Measurements from ENCODE around the gene ALOX5AP. TPM values are rescaled to one million over a fixed set of nuclear protein-coding genes. Genes with fewer than 3 reads are reported as not detected.

Gene ALOX5AP
- total and polyA plus RNA-seq, 2 experiments from 2014 or later = 0.49 TPM; not detected in 1

DNA sequence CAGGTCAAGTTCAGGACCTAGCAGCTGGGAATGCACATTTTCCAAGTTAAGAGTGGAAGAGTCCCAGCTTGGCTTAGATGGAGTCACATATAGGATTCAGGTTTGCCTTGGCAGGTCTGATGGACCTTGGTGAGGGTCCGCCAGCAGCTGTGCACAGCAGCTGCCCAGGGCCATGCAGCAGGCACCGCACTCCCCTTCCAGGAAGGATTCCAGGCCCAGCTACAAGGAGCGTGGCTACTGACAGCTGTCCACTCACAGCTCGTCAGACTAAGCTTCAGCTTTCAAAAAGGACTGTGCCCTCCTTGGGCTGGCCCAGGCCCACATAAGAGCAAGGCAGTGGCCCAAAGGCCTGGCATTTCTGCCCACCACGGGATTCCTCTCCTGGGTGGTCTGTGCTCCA lies 68.4 kb downstream of the ALOX5AP start:
- in situ Hi-C loops (cut with MboI) = no loop called here
- no peaks in the 10 kb centered on the region for H3K79me2 ChIP-seq (ENCODE audit: insufficient read depth)
- peaks cover 15% of the 10 kb centered on the region for H3F3A ChIP-seq (ENCODE audit: insufficient read depth)
- H3K4me3 ChIP-seq = peak overlapping the region; percentile 76
- TF ChIP-seq EZH2 (IDR thresholded peaks at IDR 0.05; ENCODE audit: insufficient read depth, poor library complexity, severe bottlenecking) = no peak
- TF ChIP-seq EZH2phosphoT487 (IDR thresholded peaks at IDR 0.05; ENCODE audit: insufficient read depth, low read depth) = no peak
- H3K9me2 ChIP-seq (ENCODE audit: insufficient read depth) = no peaks in the 10 kb centered on the region
- H3K27me3 ChIP-seq (replicated peaks; ENCODE audit: insufficient read depth) = no peaks in the 10 kb centered on the region
- peak overlapping the region; percentile 81; the same call in 1 of the 2 replicates for H2AFZ ChIP-seq
- peak overlapping the region; percentile 89 for H3K9ac ChIP-seq
- no peaks in the 10 kb centered on the region for H3K36me3 ChIP-seq (ENCODE audit: low read depth)
- 63 to 80% methylated on average over 5 of the region's 5 CpGs for WGBS, 2 experiments (ENCODE audit: low coverage in 1 of 2, low lambda C conversion rate in 2 of 2, missing lambda C conversion rate in 2 of 2)
- peaks cover 33% of the 10 kb centered on the region for H3K4me1 ChIP-seq (ENCODE audit: insufficient read depth)
- H4K20me1 ChIP-seq (ENCODE audit: insufficient read depth) = no peaks in the 10 kb centered on the region
- H3K4me2 ChIP-seq (ENCODE audit: unreplicated experiment) = peak overlapping the region; percentile 78
- no peak for DNase-seq
- H3K9me3 ChIP-seq (ENCODE audit: low read depth) = no peaks in the 10 kb centered on the region
- H3K27ac ChIP-seq = peak overlapping the region; percentile 69

DNA sequence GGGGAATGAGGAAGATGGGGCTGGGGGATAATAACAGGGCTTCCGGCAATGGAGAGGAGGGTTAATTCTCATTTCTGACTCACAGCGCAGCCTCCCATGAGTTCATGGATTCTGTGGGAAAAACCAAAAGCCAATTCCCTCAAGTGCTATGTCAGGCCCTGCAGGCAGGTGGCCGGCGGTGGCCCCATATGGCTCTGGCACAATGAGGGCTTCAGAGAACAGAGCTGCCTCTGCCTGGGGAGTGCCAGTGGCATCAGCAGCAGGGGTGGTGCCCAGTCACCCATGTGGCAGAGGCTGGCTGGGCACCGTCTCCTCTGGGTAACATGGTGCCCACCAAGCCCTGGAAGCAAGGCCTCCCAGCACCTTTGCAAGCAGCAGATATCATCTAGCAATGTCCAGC lies 69.1 kb downstream of the ALOX5AP start:
- no peaks in the 10 kb centered on the region for H3K9me3 ChIP-seq (ENCODE audit: low read depth)
- H3K4me2 ChIP-seq (ENCODE audit: unreplicated experiment) = no peak overlapping the region
- peaks cover 38% of the 10 kb centered on the region for H3K4me1 ChIP-seq (ENCODE audit: insufficient read depth)
- no peaks in the 10 kb centered on the region for H3K9me2 ChIP-seq (ENCODE audit: insufficient read depth)
- peaks cover 15% of the 10 kb centered on the region for H3F3A ChIP-seq (ENCODE audit: insufficient read depth)
- TF ChIP-seq EZH2phosphoT487 (IDR thresholded peaks at IDR 0.05; ENCODE audit: insufficient read depth, low read depth) (no peak), EZH2 (IDR thresholded peaks at IDR 0.05; ENCODE audit: insufficient read depth, poor library complexity, severe bottlenecking) (no peak)
- peak; percentile 49 for DNase-seq
- no peaks in the 10 kb centered on the region for H3K36me3 ChIP-seq (ENCODE audit: low read depth)
- in situ Hi-C loops (cut with MboI) = no loop called here
- WGBS, 2 experiments (ENCODE audit: low coverage in 1 of 2, low lambda C conversion rate in 2 of 2, missing lambda C conversion rate in 2 of 2) = 97 to 98% methylated on average over 4 of the region's 5 CpGs
- H3K27ac ChIP-seq = no peak overlapping the region
- H3K79me2 ChIP-seq (ENCODE audit: insufficient read depth) = no peaks in the 10 kb centered on the region
- H2AFZ ChIP-seq = no peak overlapping the region
- no peaks in the 10 kb centered on the region for H4K20me1 ChIP-seq (ENCODE audit: insufficient read depth)
- no peak overlapping the region for H3K9ac ChIP-seq
- H3K4me3 ChIP-seq = no peak overlapping the region
- H3K27me3 ChIP-seq (replicated peaks; ENCODE audit: insufficient read depth) = no peaks in the 10 kb centered on the region

DNA sequence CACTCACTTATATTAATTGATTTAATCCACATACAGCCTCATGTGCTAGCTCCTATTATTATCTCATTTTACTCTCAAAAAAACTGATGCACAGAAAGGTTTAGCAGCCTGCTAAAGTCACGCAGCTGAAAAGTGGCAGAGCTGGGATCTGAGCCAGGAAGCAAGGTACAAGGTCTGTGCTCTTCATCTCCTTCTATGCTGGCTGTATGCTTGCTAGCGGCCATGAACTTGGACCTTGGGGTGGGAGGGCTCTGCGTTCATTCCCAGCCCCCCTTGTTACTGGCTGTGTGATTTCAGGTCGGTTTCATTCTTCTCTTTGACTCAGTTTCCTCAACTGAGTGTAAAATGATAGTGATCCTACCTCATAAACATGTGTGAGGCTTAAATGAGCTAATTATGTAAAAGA lies 69.8 kb downstream of the ALOX5AP start:
- Histone ChIP-seq H3K4me2 (ENCODE audit: unreplicated experiment) (no peak overlapping the region), H3K79me2 (ENCODE audit: insufficient read depth) (no peaks in the 10 kb centered on the region), H3K9ac (no peak overlapping the region), H3K4me3 (no peak overlapping the region), H3K27me3 (replicated peaks; ENCODE audit: insufficient read depth) (no peaks in the 10 kb centered on the region), H3K9me3 (ENCODE audit: low read depth) (no peaks in the 10 kb centered on the region), H3K9me2 (ENCODE audit: insufficient read depth) (no peaks in the 10 kb centered on the region), H4K20me1 (ENCODE audit: insufficient read depth) (no peaks in the 10 kb centered on the region), H2AFZ (no peak overlapping the region), H3K4me1 (ENCODE audit: insufficient read depth) (peaks cover 38% of the 10 kb centered on the region), H3K27ac (no peak overlapping the region), H3F3A (ENCODE audit: insufficient read depth) (peaks cover 15% of the 10 kb centered on the region), H3K36me3 (ENCODE audit: low read depth) (no peaks in the 10 kb centered on the region)
- WGBS, 2 experiments (ENCODE audit: low coverage in 1 of 2, low lambda C conversion rate in 2 of 2, missing lambda C conversion rate in 2 of 2) = 89 to 90% methylated on average over 4 of the region's 4 CpGs
- no peak for DNase-seq
- TF ChIP-seq EZH2phosphoT487 (IDR thresholded peaks at IDR 0.05; ENCODE audit: insufficient read depth, low read depth) = no peak
- TF ChIP-seq EZH2 (IDR thresholded peaks at IDR 0.05; ENCODE audit: insufficient read depth, poor library complexity, severe bottlenecking) = no peak
- in situ Hi-C loops (cut with MboI) = no loop called here

DNA sequence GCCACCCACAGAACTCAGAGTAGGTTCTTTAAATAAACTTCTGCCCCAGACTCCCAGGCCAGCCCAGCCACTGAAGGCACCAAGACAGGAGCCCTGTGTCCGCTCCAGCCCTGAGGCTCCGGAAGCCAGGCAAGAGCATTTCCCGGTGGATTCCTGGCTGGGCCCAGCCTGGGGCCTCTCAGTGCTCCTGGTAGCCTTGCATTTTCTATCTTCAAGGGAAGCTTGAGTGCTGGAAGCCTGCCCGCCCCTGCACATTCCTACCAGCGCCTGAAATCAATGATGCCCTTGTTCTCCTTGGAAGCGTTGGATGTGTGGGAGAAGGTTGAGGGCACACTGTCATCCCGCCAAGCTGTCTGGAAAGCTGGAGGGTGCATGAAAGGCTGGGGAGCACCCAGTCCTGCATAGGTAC lies 70.3 kb downstream of the ALOX5AP start:
- Histone ChIP-seq H3K27ac (peak overlapping the region; percentile 55), H3K9ac (no peak overlapping the region), H2AFZ (no peak overlapping the region), H3F3A (ENCODE audit: insufficient read depth) (peaks cover 15% of the 10 kb centered on the region), H3K79me2 (ENCODE audit: insufficient read depth) (no peaks in the 10 kb centered on the region), H3K36me3 (ENCODE audit: low read depth) (no peaks in the 10 kb centered on the region), H3K4me2 (ENCODE audit: unreplicated experiment) (no peak overlapping the region), H3K4me1 (ENCODE audit: insufficient read depth) (peaks cover 38% of the 10 kb centered on the region), H4K20me1 (ENCODE audit: insufficient read depth) (no peaks in the 10 kb centered on the region), H3K9me2 (ENCODE audit: insufficient read depth) (no peaks in the 10 kb centered on the region), H3K9me3 (ENCODE audit: low read depth) (no peaks in the 10 kb centered on the region), H3K27me3 (replicated peaks; ENCODE audit: insufficient read depth) (no peaks in the 10 kb centered on the region), H3K4me3 (no peak overlapping the region)
- no peak for TF ChIP-seq EZH2phosphoT487 (IDR thresholded peaks at IDR 0.05; ENCODE audit: insufficient read depth, low read depth)
- TF ChIP-seq EZH2 (IDR thresholded peaks at IDR 0.05; ENCODE audit: insufficient read depth, poor library complexity, severe bottlenecking) = no peak
- in situ Hi-C loops (cut with MboI) = no loop called here
- 87 to 91% methylated on average over 7 of the region's 7 CpGs for WGBS, 2 experiments (ENCODE audit: low coverage in 1 of 2, low lambda C conversion rate in 2 of 2, missing lambda C conversion rate in 2 of 2)
- no peak for DNase-seq

DNA sequence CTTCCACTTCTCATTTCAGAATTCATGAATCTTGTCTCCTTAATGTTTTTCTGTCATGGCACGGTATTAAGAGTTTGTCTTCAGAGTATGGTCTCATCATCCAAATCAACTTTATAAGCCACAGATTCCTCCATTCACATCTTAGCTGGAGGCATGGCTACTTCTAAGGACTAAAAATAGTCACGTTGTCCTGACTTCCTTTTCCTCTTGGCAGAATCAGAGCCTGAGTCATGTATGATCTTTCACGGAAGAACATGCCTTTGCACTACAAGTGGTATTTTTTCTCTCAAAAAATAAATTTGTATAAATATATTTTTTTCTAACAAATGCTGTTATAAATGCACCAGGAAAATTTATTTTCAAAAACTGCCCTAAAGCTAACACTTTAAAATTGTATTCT lies 71.4 kb downstream of the ALOX5AP start:
- peak overlapping the region; percentile 55 for H3K27ac ChIP-seq
- no peak overlapping the region for H2AFZ ChIP-seq
- WGBS, 2 experiments (ENCODE audit: low coverage in 1 of 2, low lambda C conversion rate in 2 of 2, missing lambda C conversion rate in 2 of 2) = 0 to 4% methylated on average over 3 of the region's 3 CpGs
- no peaks in the 10 kb centered on the region for H3K79me2 ChIP-seq (ENCODE audit: insufficient read depth)
- H3K9ac ChIP-seq = no peak overlapping the region
- H3K4me1 ChIP-seq (ENCODE audit: insufficient read depth) = peaks cover 38% of the 10 kb centered on the region
- no peak overlapping the region for H3K4me3 ChIP-seq
- H3K9me2 ChIP-seq (ENCODE audit: insufficient read depth) = no peaks in the 10 kb centered on the region
- H3K36me3 ChIP-seq (ENCODE audit: low read depth) = no peaks in the 10 kb centered on the region
- no peak overlapping the region for H3K4me2 ChIP-seq (ENCODE audit: unreplicated experiment)
- no peaks in the 10 kb centered on the region for H3K9me3 ChIP-seq (ENCODE audit: low read depth)
- H3K27me3 ChIP-seq (replicated peaks; ENCODE audit: insufficient read depth) = no peaks in the 10 kb centered on the region
- peaks cover 15% of the 10 kb centered on the region for H3F3A ChIP-seq (ENCODE audit: insufficient read depth)
- DNase-seq = peak; percentile 90
- in situ Hi-C loops (cut with MboI) = no loop called here
- H4K20me1 ChIP-seq (ENCODE audit: insufficient read depth) = no peaks in the 10 kb centered on the region
- TF ChIP-seq EZH2phosphoT487 (IDR thresholded peaks at IDR 0.05; ENCODE audit: insufficient read depth, low read depth) (no peak), EZH2 (IDR thresholded peaks at IDR 0.05; ENCODE audit: insufficient read depth, poor library complexity, severe bottlenecking) (no peak)

Measured in GM23248 (cell line).